HG02840 (cell line): ENCODE results near the gene GPR15LG.

Experiments used
- ATAC-seq: cut with Tn5 transposase; IDR thresholded peaks from one replicate; pipeline ENCODE4 v1.9.1; 2021; ENCODE audit warnings: mild to moderate bottlenecking, moderate library complexity, moderate number of reproducible peaks; ENCODE audit not compliant: unreplicated experiment, low FRiP score

Gene GPR15LG

GRCh38 chr10:84190621-84191020 is 17.0 kb downstream of the GPR15LG start:
- ATAC-seq = no peak

- no peak for ATAC-seq
Observed at GRCh38 chr10:84191106-84191505, 17.5 kb downstream of the GPR15LG start.

GRCh38 chr10:84193327-84193726 is 19.7 kb downstream of the GPR15LG start:
- no peak for ATAC-seq

- no peak for ATAC-seq
Observed at GRCh38 chr10:84193846-84194423, 20.3 kb downstream of the GPR15LG start.

GRCh38 chr10:84194424-84195043 is 20.9 kb downstream of the GPR15LG start, which contains the start of gene CDHR1:
Gene CDHR1, plus strand, starts transcription at chr10:84194537. Its CDS starts 224 bp downstream, at chr10:84194761.
- peak; percentile 82 for ATAC-seq

GRCh38 chr10:84195044-84195830 is 21.6 kb downstream of the GPR15LG start:
- no peak for ATAC-seq

- ATAC-seq = no peak
Observed at GRCh38 chr10:84196083-84196482, 22.5 kb downstream of the GPR15LG start.

- no peak for ATAC-seq
Observed at GRCh38 chr10:84196941-84197340, 23.3 kb downstream of the GPR15LG start.

- no peak for ATAC-seq
Observed at GRCh38 chr10:84197643-84198042, 24.0 kb downstream of the GPR15LG start.

- ATAC-seq = no peak
Observed at GRCh38 chr10:84198206-84198915, 24.8 kb downstream of the GPR15LG start.

- no peak for ATAC-seq
Observed at GRCh38 chr10:84200537-84201243, 27.1 kb downstream of the GPR15LG start.

- no peak for ATAC-seq
Observed at GRCh38 chr10:84201244-84201606, 27.6 kb downstream of the GPR15LG start.

- ATAC-seq = no peak
Observed at GRCh38 chr10:84201682-84202081, 28.1 kb downstream of the GPR15LG start.

GRCh38 chr10:84202349-84202748 is 28.7 kb downstream of the GPR15LG start:
- no peak for ATAC-seq

- no peak for ATAC-seq
Observed at GRCh38 chr10:84204122-84204521, 30.5 kb downstream of the GPR15LG start.

GRCh38 chr10:84204610-84205009 is 31.0 kb downstream of the GPR15LG start:
- ATAC-seq = no peak

GRCh38 chr10:84205049-84205852 is 31.6 kb downstream of the GPR15LG start:
- ATAC-seq = peak; percentile 57

- ATAC-seq = no peak
Observed at GRCh38 chr10:84205853-84206525, 32.4 kb downstream of the GPR15LG start.

- ATAC-seq = no peak
Observed at GRCh38 chr10:84208023-84208422, 34.4 kb downstream of the GPR15LG start.
